ENCODE data around the gene USP24. TPM values are rescaled to one million over a fixed set of nuclear protein-coding genes. Genes with fewer than 3 reads are reported as not detected.

Gene USP24
- total RNA-seq, 1 experiment from 2014 or later, result 45.7 TPM

GRCh38 chr1:55107101-55107500 is 108.1 kb downstream of the USP24 start:
- TF ChIP-seq CTCF (IDR thresholded peaks at IDR 0.05; ENCODE audit: unreplicated experiment), result no peak
- no peak overlapping the region for H3K27ac Mint-ChIP-seq (ENCODE audit: low read depth, unreplicated experiment)
- CTCF ChIA-PET, result interaction anchor here (0.6 kb wide), 1 partner anchor 1279 kb away, joined by 3 read pairs; no protein-coding TSS in a partner anchor

GRCh38 chr1:55103891-55104290 is 111.3 kb downstream of the USP24 start:
- H3K36me3 Mint-ChIP-seq (ENCODE audit: insufficient read depth, unreplicated experiment), result peaks cover 77% of the 10 kb centered on the region
- intact Hi-C loops (cut with micrococcal nuclease), result no loop called here
- no peak overlapping the region for H3K4me3 Mint-ChIP-seq (ENCODE audit: unreplicated experiment)
- DNase-seq (ENCODE audit: unreplicated experiment), result no peak
- H3K27ac Mint-ChIP-seq (ENCODE audit: low read depth, unreplicated experiment), result no peak overlapping the region
- BruUV-seq (replicated peaks), result no TSS peak
- POLR2A ChIA-PET, result no interaction called here
- no peak for TF ChIP-seq CTCF (IDR thresholded peaks at IDR 0.05; ENCODE audit: unreplicated experiment)
- H3K9me3 Mint-ChIP-seq (ENCODE audit: unreplicated experiment), result no peaks in the 10 kb centered on the region
- H3K27me3 Mint-ChIP-seq (ENCODE audit: insufficient read depth, unreplicated experiment), result no peaks in the 10 kb centered on the region
- no peaks in the 10 kb centered on the region for H3K4me1 Mint-ChIP-seq (ENCODE audit: insufficient read depth, unreplicated experiment)
- CTCF ChIA-PET, result no interaction called here

More at GRCh38 chr1:55107101-55107500, 108.1 kb downstream of the USP24 start:
- H3K4me1 Mint-ChIP-seq (ENCODE audit: insufficient read depth, unreplicated experiment), result no peaks in the 10 kb centered on the region
- H3K27me3 Mint-ChIP-seq (ENCODE audit: insufficient read depth, unreplicated experiment), result no peaks in the 10 kb centered on the region
- intact Hi-C loops (cut with micrococcal nuclease), result no loop called here
- H3K36me3 Mint-ChIP-seq (ENCODE audit: insufficient read depth, unreplicated experiment), result peaks cover 82% of the 10 kb centered on the region
- no peak overlapping the region for H3K4me3 Mint-ChIP-seq (ENCODE audit: unreplicated experiment)
- no TSS peak for BruUV-seq (replicated peaks)
- POLR2A ChIA-PET, result interaction anchor here (0.6 kb wide), 1 partner anchor 47 kb away, joined by 3 read pairs; no protein-coding TSS in a partner anchor
- no peak for DNase-seq (ENCODE audit: unreplicated experiment)
- peaks cover 2% of the 10 kb centered on the region for H3K9me3 Mint-ChIP-seq (ENCODE audit: unreplicated experiment)

- DNase-seq (ENCODE audit: unreplicated experiment), result no peak
- H3K36me3 Mint-ChIP-seq (ENCODE audit: insufficient read depth, unreplicated experiment), result peaks cover 77% of the 10 kb centered on the region
- TF ChIP-seq CTCF (IDR thresholded peaks at IDR 0.05; ENCODE audit: unreplicated experiment), result no peak
- POLR2A ChIA-PET, result interaction anchor here (1.0 kb wide), 1 partner anchor 14 kb away, joined by 4 read pairs; no protein-coding TSS in a partner anchor
- no peak overlapping the region for H3K4me3 Mint-ChIP-seq (ENCODE audit: unreplicated experiment)
- H3K27ac Mint-ChIP-seq (ENCODE audit: low read depth, unreplicated experiment), result no peak overlapping the region
- no peaks in the 10 kb centered on the region for H3K27me3 Mint-ChIP-seq (ENCODE audit: insufficient read depth, unreplicated experiment)
- H3K4me1 Mint-ChIP-seq (ENCODE audit: insufficient read depth, unreplicated experiment), result no peaks in the 10 kb centered on the region
- H3K9me3 Mint-ChIP-seq (ENCODE audit: unreplicated experiment), result no peaks in the 10 kb centered on the region
- CTCF ChIA-PET, result interaction anchor here (0.6 to 1.5 kb wide), 3 partner anchors 25 to 370 kb away, joined by 3 to 4 read pairs (median 4); no protein-coding TSS in a partner anchor
- BruUV-seq (replicated peaks), result no TSS peak
- intact Hi-C loops (cut with micrococcal nuclease), result no loop called here
Observed at GRCh38 chr1:55095095-55095494, 120.1 kb downstream of the USP24 start.

GRCh38 chr1:55092475-55092874 is 122.7 kb downstream of the USP24 start:
- peaks cover 81% of the 10 kb centered on the region for H3K36me3 Mint-ChIP-seq (ENCODE audit: insufficient read depth, unreplicated experiment)
- no TSS peak for BruUV-seq (replicated peaks)
- CTCF ChIA-PET, result interaction anchor here (0.6 kb wide), 1 partner anchor 104 kb away, joined by 3 read pairs; no protein-coding TSS in a partner anchor

More at GRCh38 chr1:55092475-55092874, 122.7 kb downstream of the USP24 start:
- Mint-ChIP-seq H3K9me3 (ENCODE audit: unreplicated experiment) (no peaks in the 10 kb centered on the region), H3K27me3 (ENCODE audit: insufficient read depth, unreplicated experiment) (no peaks in the 10 kb centered on the region), H3K4me1 (ENCODE audit: insufficient read depth, unreplicated experiment) (no peaks in the 10 kb centered on the region), H3K27ac (ENCODE audit: low read depth, unreplicated experiment) (no peak overlapping the region), H3K4me3 (ENCODE audit: unreplicated experiment) (no peak overlapping the region)
- intact Hi-C loops (cut with micrococcal nuclease), result no loop called here
- TF ChIP-seq CTCF (IDR thresholded peaks at IDR 0.05; ENCODE audit: unreplicated experiment), result no peak
- DNase-seq (ENCODE audit: unreplicated experiment), result no peak
- POLR2A ChIA-PET, result no interaction called here
